Bronchial epithelial cell (primary cell): ENCODE data around the gene CNTNAP2. TPM values are rescaled to one million over a fixed set of nuclear protein-coding genes. Genes with fewer than 3 reads are reported as not detected.
A peak's percentile ranks its signal among the peaks of the same experiment; 100 is the strongest.

Experiments used
- DNase-seq: peaks from one replicate; pipeline ENCODE4 v3.0.0-alpha.2; 2010; ENCODE audit warnings: low read depth
- FAIRE-seq: peaks from 2 replicates; lab custom pipeline; 2011; peaks lifted over from hg19 to GRCh38; lab: Jason Lieb, UNC
- H3K27me3 ChIP-seq: 2 replicates; pipeline ENCODE4 v1.5.1; 2011; ENCODE audit warnings: low read length; ENCODE audit not compliant: control insufficient read depth, insufficient read depth
- H3K36me3 ChIP-seq: 2 replicates; pipeline ENCODE4 v1.5.1; 2011; ENCODE audit warnings: low read length; ENCODE audit not compliant: control insufficient read depth, insufficient read depth
- H3K4me3 ChIP-seq: 2 replicates; pipeline ENCODE4 v1.5.1; 2011; ENCODE audit warnings: mild to moderate bottlenecking, low read depth, low read length, control low read depth
- total RNA-seq: library from RNA; depleted of rRNA; stranded (reverse); fragments of >200 nt; gene quantifications from 2 replicates; pipeline ENCODE4 v1.2.1, GENCODE V29; 2014
- TF ChIP-seq, protein P1 (sequence below): IDR thresholded peaks from 2 replicates; pipeline ENCODE4 v1.5.1; 2011; ENCODE audit warnings: mild to moderate bottlenecking, moderate library complexity, low read length, control low read depth, inconsistent platforms; ENCODE audit not compliant: insufficient read depth, severe bottlenecking

CNTNAP2 gene
- total RNA-seq, 1 donor from 2014 or later: 0.26 TPM

DNA sequence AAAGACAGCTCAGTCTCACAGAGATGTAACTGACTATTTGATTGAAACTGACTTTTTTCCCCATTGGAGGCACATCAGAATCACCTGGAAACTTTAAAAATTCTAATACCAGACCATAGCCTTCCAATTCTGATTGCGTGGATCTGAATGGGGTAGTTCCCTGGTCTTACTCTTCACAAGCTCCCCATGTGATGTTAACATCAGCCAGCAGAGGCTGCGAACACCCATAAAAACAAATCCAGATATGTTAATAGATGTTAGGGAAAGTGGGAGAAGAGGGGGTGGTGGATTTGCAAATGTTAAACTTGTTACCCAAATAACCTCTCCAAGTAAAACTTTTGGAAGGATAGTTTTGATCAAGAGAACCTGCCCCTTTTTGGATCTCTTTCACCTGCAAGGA, 1133.4 kb downstream of the CNTNAP2 start:
- Histone ChIP-seq H3K27me3 (no peaks in the 10 kb centered on the region), H3K36me3 (no peaks in the 10 kb centered on the region), H3K4me3 (no peak overlapping the region)
- no peak for DNase-seq
- TF ChIP-seq, protein P1, sequence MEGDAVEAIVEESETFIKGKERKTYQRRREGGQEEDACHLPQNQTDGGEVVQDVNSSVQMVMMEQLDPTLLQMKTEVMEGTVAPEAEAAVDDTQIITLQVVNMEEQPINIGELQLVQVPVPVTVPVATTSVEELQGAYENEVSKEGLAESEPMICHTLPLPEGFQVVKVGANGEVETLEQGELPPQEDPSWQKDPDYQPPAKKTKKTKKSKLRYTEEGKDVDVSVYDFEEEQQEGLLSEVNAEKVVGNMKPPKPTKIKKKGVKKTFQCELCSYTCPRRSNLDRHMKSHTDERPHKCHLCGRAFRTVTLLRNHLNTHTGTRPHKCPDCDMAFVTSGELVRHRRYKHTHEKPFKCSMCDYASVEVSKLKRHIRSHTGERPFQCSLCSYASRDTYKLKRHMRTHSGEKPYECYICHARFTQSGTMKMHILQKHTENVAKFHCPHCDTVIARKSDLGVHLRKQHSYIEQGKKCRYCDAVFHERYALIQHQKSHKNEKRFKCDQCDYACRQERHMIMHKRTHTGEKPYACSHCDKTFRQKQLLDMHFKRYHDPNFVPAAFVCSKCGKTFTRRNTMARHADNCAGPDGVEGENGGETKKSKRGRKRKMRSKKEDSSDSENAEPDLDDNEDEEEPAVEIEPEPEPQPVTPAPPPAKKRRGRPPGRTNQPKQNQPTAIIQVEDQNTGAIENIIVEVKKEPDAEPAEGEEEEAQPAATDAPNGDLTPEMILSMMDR: no peak
- FAIRE-seq: peak; percentile 68

DNA sequence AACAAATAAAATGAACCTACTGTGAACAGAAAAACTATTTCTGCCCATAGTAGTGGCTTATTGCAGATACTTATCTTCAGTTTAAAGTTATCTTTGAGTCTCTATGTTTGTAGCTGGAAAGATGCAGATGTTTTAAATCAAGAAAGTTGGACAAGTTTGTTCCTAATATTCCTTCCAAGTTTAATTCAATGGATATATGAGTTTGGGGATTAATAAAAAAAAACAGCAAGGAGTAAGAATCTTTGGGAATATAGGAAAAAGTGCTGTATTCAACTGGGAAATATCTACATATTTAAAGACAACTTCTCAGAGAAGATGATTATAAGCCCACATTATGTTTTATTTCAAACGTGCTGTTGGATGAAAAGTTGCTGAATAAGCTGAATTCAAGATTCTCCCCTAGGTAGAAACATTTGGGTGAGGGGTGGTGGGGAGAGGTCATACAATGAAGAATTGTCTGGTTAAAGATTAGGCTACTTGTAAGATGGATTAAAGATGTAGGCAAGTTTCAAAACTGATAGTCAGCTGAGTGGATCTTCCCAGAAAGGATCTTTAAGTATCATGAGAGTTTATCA, 1135.2 kb downstream of the CNTNAP2 start:
- Histone ChIP-seq H3K27me3 (no peaks in the 10 kb centered on the region), H3K4me3 (no peak overlapping the region), H3K36me3 (no peaks in the 10 kb centered on the region)
- DNase-seq: no peak
- FAIRE-seq: no peak
- TF ChIP-seq, protein P1: no peak

DNA sequence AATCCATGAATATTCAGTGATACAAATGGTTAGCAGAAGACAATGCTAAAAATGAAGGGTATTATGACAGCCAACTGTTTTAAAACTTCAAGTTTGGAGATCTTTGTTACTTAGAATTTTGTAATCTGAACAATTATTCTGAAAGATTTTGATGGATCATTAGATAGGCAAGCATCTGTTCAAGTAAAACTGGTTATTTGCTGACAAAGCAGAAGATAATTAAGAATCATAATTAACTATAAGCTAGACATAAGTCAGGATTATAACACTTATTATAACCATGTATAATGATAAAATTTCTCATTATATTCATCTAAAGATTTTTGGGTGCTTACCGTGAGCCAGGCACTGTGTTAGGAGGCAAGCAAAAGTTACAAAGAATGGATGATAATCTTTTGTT, 1145.1 kb downstream of the CNTNAP2 start:
- DNase-seq (no peak), FAIRE-seq (no peak)

DNA sequence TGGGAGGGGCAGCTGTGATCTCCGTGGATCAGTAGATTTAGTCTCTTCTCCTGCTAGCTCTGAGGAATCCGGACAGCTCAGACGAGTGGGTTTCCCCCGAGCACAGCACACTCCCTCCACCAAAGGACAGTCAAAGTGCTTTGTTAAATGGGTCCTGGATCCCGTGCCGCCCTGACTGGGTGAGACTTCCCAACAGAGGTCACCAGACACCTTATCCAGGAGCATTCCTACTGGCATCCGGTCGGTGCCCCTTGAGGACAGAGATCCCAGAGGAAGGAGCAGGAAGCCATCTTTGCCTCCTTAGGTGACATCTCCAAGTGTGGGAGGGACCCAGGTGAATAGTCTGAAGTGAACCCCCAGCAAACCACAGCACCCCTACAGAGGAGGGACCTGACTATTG, 1148.9 kb downstream of the CNTNAP2 start:
- TF ChIP-seq, protein P1: no peak
- DNase-seq: no peak
- Histone ChIP-seq H3K4me3 (no peak overlapping the region), H3K36me3 (no peaks in the 10 kb centered on the region), H3K27me3 (no peaks in the 10 kb centered on the region)
- FAIRE-seq: no peak

More for the DNA sequence above, 1145.1 kb downstream of the CNTNAP2 start:
- no peak overlapping the region for H3K4me3 ChIP-seq
- H3K27me3 ChIP-seq: no peaks in the 10 kb centered on the region
- H3K36me3 ChIP-seq: no peaks in the 10 kb centered on the region
- TF ChIP-seq, protein P1: no peak

DNA sequence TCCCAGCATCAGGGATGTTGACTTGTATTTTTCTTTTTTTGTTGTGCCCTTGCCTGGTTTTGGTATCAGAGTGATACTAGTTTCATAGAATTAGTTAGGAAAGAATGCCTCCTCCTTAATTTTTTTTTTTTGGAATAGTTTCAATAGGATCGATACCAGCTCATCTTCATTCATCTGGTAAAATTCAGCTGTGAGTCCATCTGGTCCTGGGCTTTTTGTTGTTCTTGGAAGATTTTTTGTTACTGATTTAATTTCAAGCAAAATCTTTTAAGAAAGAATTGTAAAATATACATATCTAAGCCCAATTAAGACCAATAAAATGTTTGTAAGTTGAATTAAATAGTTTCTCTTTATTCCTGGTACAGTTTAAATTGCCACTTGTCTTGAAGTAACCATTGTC, 1159.5 kb downstream of the CNTNAP2 start:
- Histone ChIP-seq H3K27me3 (no peaks in the 10 kb centered on the region), H3K36me3 (no peaks in the 10 kb centered on the region), H3K4me3 (no peak overlapping the region)
- DNase-seq (no peak), FAIRE-seq (no peak)
- TF ChIP-seq, protein P1: no peak

DNA sequence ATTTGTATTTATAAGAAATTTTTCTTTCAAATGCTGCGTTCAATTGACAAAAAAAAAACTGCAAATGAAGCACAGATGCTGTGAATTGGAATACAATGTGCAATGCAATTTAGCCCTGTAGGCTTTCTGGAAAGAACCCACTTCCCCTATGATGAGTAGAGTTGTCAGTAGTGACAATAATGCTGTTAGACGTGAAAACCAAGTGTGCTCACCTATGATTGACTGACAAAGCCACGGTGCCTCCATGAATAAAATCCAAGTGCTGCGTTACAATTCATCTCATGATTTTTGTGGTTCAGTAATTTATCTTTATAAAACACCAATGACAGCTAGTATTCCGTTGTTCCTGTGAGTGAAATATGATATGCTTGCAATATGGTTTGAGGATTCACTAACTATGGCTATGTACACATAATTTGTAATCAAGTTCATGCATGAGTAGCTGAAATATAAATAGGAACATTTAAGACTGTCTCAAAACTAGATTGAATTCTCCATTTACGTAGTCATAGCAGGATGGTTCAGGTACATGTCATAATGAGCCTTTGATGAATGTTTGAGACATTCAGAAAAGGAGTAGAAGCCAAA, 1160.3 kb downstream of the CNTNAP2 start:
- no peak for FAIRE-seq
- no peak for DNase-seq
- no peaks in the 10 kb centered on the region for H3K36me3 ChIP-seq
- no peak overlapping the region for H3K4me3 ChIP-seq
- no peaks in the 10 kb centered on the region for H3K27me3 ChIP-seq
- TF ChIP-seq, protein P1: no peak
